Osteoblast (primary cell): Measurements from ENCODE around the gene SLC25A10. TPM values are rescaled to one million over a fixed set of nuclear protein-coding genes. Genes with fewer than 3 reads are reported as not detected.

Source experiments
- DNase-seq: peaks from one replicate; pipeline ENCODE4 v3.0.0; 2011; ENCODE audit warnings: low spot score, mixed read lengths; ENCODE audit not compliant: insufficient read length; ENCODE audit errors: missing footprints
- H2AFZ ChIP-seq: 2 replicates; pipeline ENCODE4 v1.6.0; 2011; ENCODE audit warnings: mild to moderate bottlenecking, low read length
- H3K27ac ChIP-seq: 2 replicates; pipeline ENCODE4 v1.5.1; 2011; ENCODE audit warnings: mild to moderate bottlenecking, low read depth, low read length, moderate library complexity
- H3K27me3 ChIP-seq: 2 replicates; pipeline ENCODE4 v1.6.0; 2012; ENCODE audit warnings: mild to moderate bottlenecking, control low read depth, inconsistent platforms, low read length, moderate library complexity; ENCODE audit not compliant: insufficient read depth
- H3K36me3 ChIP-seq: 2 replicates; pipeline ENCODE4 v1.5.1; 2011; ENCODE audit warnings: mild to moderate bottlenecking, low read length, control low read depth, moderate library complexity; ENCODE audit not compliant: insufficient read depth
- H3K4me1 ChIP-seq: 2 replicates; pipeline ENCODE4 v1.5.1; 2011; ENCODE audit warnings: mild to moderate bottlenecking, low read length, control low read depth, moderate library complexity; ENCODE audit not compliant: insufficient read depth
- H3K4me2 ChIP-seq: 2 replicates; pipeline ENCODE4 v1.6.0; 2011; ENCODE audit warnings: mild to moderate bottlenecking, low read length; ENCODE audit not compliant: insufficient read depth
- H3K4me3 ChIP-seq: fragments of 200-600 bp; sonication (generic); 3 replicates; pipeline ENCODE4 v1.5.1; 2012; ENCODE audit warnings: mild to moderate bottlenecking, low read length, inconsistent platforms; ENCODE audit not compliant: insufficient read depth
- H3K79me2 ChIP-seq: 2 replicates; pipeline ENCODE4 v1.6.0; 2012; ENCODE audit warnings: mild to moderate bottlenecking, low read length, control low read depth, inconsistent platforms; ENCODE audit not compliant: insufficient read depth
- H3K9me3 ChIP-seq: 2 replicates; pipeline ENCODE4 v1.5.1; 2011; ENCODE audit warnings: low read depth, low read length, control low read depth
- H4K20me1 ChIP-seq: 2 replicates; pipeline ENCODE4 v1.6.0; 2012; ENCODE audit warnings: mild to moderate bottlenecking, low read length, control low read depth; ENCODE audit not compliant: insufficient read depth
- CTCF ChIP-seq: IDR thresholded peaks from 2 replicates; pipeline ENCODE4 v1.5.1; 2011; ENCODE audit warnings: mild to moderate bottlenecking, low read depth, low read length, moderate library complexity; ENCODE audit errors: extremely low read depth
- total RNA-seq: library from RNA; depleted of rRNA; stranded (reverse); fragments of >200 nt; gene quantifications from 2 replicates; pipeline ENCODE4 v1.2.3, GENCODE V29; 2012

The SLC25A10 gene
- total RNA-seq, 1 donor = 7.6 TPM

- DNase-seq = peak; percentile 82
- Histone ChIP-seq H4K20me1 (peaks cover 33% of the 10 kb centered on the region), H3K36me3 (peaks cover 56% of the 10 kb centered on the region), H3K27me3 (no peaks in the 10 kb centered on the region), H3K4me2 (no peak overlapping the region), H3K4me3 (no peak overlapping the region), H3K27ac (no peak overlapping the region), H2AFZ (no peak overlapping the region), H3K9me3 (no peaks in the 10 kb centered on the region), H3K4me1 (peaks cover 21% of the 10 kb centered on the region), H3K79me2 (peaks cover 83% of the 10 kb centered on the region)
- no peak for TF ChIP-seq CTCF
Measured at GRCh38 chr17:81700353-81701287, 11.5 kb upstream of the SLC25A10 start.

GRCh38 chr17:81701288-81702071, 10.6 kb upstream of the SLC25A10 start:
- Histone ChIP-seq H3K4me2 (peak overlapping the region; percentile 96), H3K36me3 (peaks cover 56% of the 10 kb centered on the region), H3K79me2 (peaks cover 79% of the 10 kb centered on the region), H3K9me3 (no peaks in the 10 kb centered on the region), H4K20me1 (peaks cover 35% of the 10 kb centered on the region), H3K4me1 (peaks cover 21% of the 10 kb centered on the region), H3K27me3 (no peaks in the 10 kb centered on the region), H3K27ac (peak overlapping the region; percentile 28), H2AFZ (no peak overlapping the region), H3K4me3 (peak overlapping the region; percentile 93)
- peak; percentile 91 for DNase-seq
- TF ChIP-seq CTCF = peak; percentile 6

GRCh38 chr17:81702934-81703746, 8.9 kb upstream of the SLC25A10 start, which contains the start of gene MRPL12:
MRPL12 (plus strand) TSS chr17:81703367; CDS start chr17:81703502, 135 bp downstream.
- Histone ChIP-seq H3K79me2 (peaks cover 64% of the 10 kb centered on the region), H3K4me1 (peaks cover 21% of the 10 kb centered on the region), H3K9me3 (no peaks in the 10 kb centered on the region), H3K4me2 (peak within 1 kb of the TSS; percentile 96), H3K27ac (peak within 1 kb of the TSS; percentile 96), H2AFZ (peak within 1 kb of the TSS; percentile 57), H4K20me1 (peaks cover 30% of the 10 kb centered on the region), H3K4me3 (peak within 1 kb of the TSS; percentile 93), H3K27me3 (no peaks in the 10 kb centered on the region), H3K36me3 (peaks cover 51% of the 10 kb centered on the region)
- DNase-seq = peak; percentile 100
- TF ChIP-seq CTCF = no peak
